Caco-2 (cell line): ENCODE data around the gene SULT4A1. TPM values are rescaled to one million over a fixed set of nuclear protein-coding genes. Genes with fewer than 3 reads are reported as not detected.

Experiments used
- BruUV-seq: library from RNA; stranded (reverse); fragments of 400-500 nt; replicated peaks from 2 replicates; lab custom pipeline; 2021; lab: Mats Ljungman, UMichigan
- CTCF ChIA-PET: fragments of 300-600 bp; sonication (Branson Sonifier 250); formaldehyde crosslinking; loops from one replicate; lab custom pipeline; 2022; ENCODE audit warnings: antibody characterized with exemption; lab: Charles Lee
- POLR2A ChIA-PET: fragments of 300-600 bp; sonication (Branson Sonifier 250); formaldehyde crosslinking; loops from one replicate; lab custom pipeline; 2022; ENCODE audit warnings: antibody characterized with exemption; lab: Charles Lee
- DNase-seq, 2 experiments: peaks; one replicate each; pipeline versions ENCODE4 v3.0.0 to v3.0.0-alpha.2; 2020 to 2022
- H3K27me3 ChIP-seq: replicated peaks from 2 replicates; pipeline ENCODE4 v1.6.0; 2011; ENCODE audit warnings: low read length; ENCODE audit not compliant: control insufficient read depth, insufficient read depth
- H3K36me3 ChIP-seq: 2 replicates; pipeline ENCODE4 v1.5.1; 2011; ENCODE audit warnings: low read length; ENCODE audit not compliant: control insufficient read depth, insufficient read depth
- H3K4me1 ChIP-seq: fragments of 250-450 bp; sonication (Bioruptor Pico); 2 replicates; pipeline ENCODE4 v1.5.1; 2020; ENCODE audit warnings: mild to moderate bottlenecking
- H3K4me3 ChIP-seq: 2 replicates; pipeline ENCODE4 v1.5.1; 2011; ENCODE audit warnings: low read depth, mild to moderate bottlenecking, control low read depth, low read length
- H3K9me3 ChIP-seq: fragments of 250-450 bp; sonication (Bioruptor Pico); 2 replicates; pipeline ENCODE4 v1.5.1; 2020; ENCODE audit warnings: mild to moderate bottlenecking, moderate library complexity
- H3K27ac Mint-ChIP-seq: one replicate; pipeline ENCODE4 v1.8.0; 2022; ENCODE audit warnings: mixed read lengths; ENCODE audit not compliant: unreplicated experiment
- H3K27me3 Mint-ChIP-seq: one replicate; pipeline ENCODE4 v1.8.0; 2022; ENCODE audit warnings: mixed read lengths; ENCODE audit not compliant: insufficient read depth, unreplicated experiment
- H3K36me3 Mint-ChIP-seq: one replicate; pipeline ENCODE4 v1.8.0; 2022; ENCODE audit warnings: mild to moderate bottlenecking, mixed read lengths; ENCODE audit not compliant: insufficient read depth, unreplicated experiment
- H3K4me1 Mint-ChIP-seq: one replicate; pipeline ENCODE4 v1.8.0; 2022; ENCODE audit warnings: low read depth, mixed read lengths; ENCODE audit not compliant: unreplicated experiment
- H3K4me3 Mint-ChIP-seq: one replicate; pipeline ENCODE4 v1.8.0; 2022; ENCODE audit warnings: mild to moderate bottlenecking, moderate library complexity, mixed read lengths; ENCODE audit not compliant: unreplicated experiment
- H3K9me3 Mint-ChIP-seq: one replicate; pipeline ENCODE4 v1.8.0; 2022; ENCODE audit warnings: mixed read lengths; ENCODE audit not compliant: unreplicated experiment
- CTCF ChIP-seq, 2 experiments: fragments of 200-600 bp in 1 of 2; IDR thresholded peaks; 1 replicate in 1 of 2; 2 replicates in 1 of 2; pipeline versions ENCODE4 v1.5.1 to v1.8.0; 2011 to 2022; ENCODE audit warnings: antibody characterized with exemption in 1 of 2, control low read depth in 1 of 2, inconsistent platforms in 1 of 2, low read depth in 1 of 2, low read length in 1 of 2, mild to moderate bottlenecking in 1 of 2, moderate library complexity in 1 of 2; ENCODE audit not compliant: insufficient read depth in 1 of 2, severe bottlenecking in 1 of 2, unreplicated experiment in 1 of 2
- intact Hi-C: fragments of 100-400 bp; cut with micrococcal nuclease; formaldehyde crosslinking; loops from one replicate; pipeline ENCODE4 v1.10.0; 2022; ENCODE audit not compliant: unreplicated experiment
- total RNA-seq: library from RNA; stranded (reverse); gene quantifications from 2 replicates; pipeline ENCODE4 v1.2.3, GENCODE V29; 2022

Gene SULT4A1
- total RNA-seq, 1 experiment from 2014 or later = not detected

GRCh38 chr22:43901976-43902643 is 39.8 kb upstream of the SULT4A1 start:
- no peak for DNase-seq
- no peak for TF ChIP-seq CTCF (IDR thresholded peaks at IDR 0.05; ENCODE audit: insufficient read depth in 1 of 2, low read depth in 1 of 2, low read length in 1 of 2, severe bottlenecking in 1 of 2, unreplicated experiment in 1 of 2)
- no peaks in the 10 kb centered on the region for H3K9me3 Mint-ChIP-seq
- Histone ChIP-seq H3K27me3 (peaks cover 2% of the 10 kb centered on the region; the same call in 1 of the 2 replicates), H3K4me3 (no peak overlapping the region), H3K36me3 (no peaks in the 10 kb centered on the region), H3K9me3 (no peaks in the 10 kb centered on the region), H3K4me1 (no peaks in the 10 kb centered on the region)
- no peaks in the 10 kb centered on the region for H3K36me3 Mint-ChIP-seq
- POLR2A ChIA-PET = no interaction called here
- intact Hi-C loops = no loop called here
- CTCF ChIA-PET = interaction anchor here (0.7 kb wide), 1 partner anchor 44 kb away, joined by 3 read pairs; no protein-coding TSS in a partner anchor
- no peak overlapping the region for H3K4me3 Mint-ChIP-seq
- H3K27ac Mint-ChIP-seq = no peak overlapping the region
- H3K4me1 Mint-ChIP-seq = no peaks in the 10 kb centered on the region
- peaks cover 11% of the 10 kb centered on the region for H3K27me3 Mint-ChIP-seq
- no TSS peak for BruUV-seq

GRCh38 chr22:43900206-43900605 is 37.9 kb upstream of the SULT4A1 start:
- Mint-ChIP-seq H3K27me3 (peaks cover 16% of the 10 kb centered on the region), H3K9me3 (no peaks in the 10 kb centered on the region), H3K36me3 (no peaks in the 10 kb centered on the region), H3K4me3 (no peak overlapping the region), H3K4me1 (no peaks in the 10 kb centered on the region), H3K27ac (no peak overlapping the region)
- BruUV-seq = no TSS peak
- Histone ChIP-seq H3K9me3 (no peaks in the 10 kb centered on the region), H3K4me1 (no peaks in the 10 kb centered on the region), H3K4me3 (no peak overlapping the region), H3K36me3 (no peaks in the 10 kb centered on the region), H3K27me3 (peaks cover 2% of the 10 kb centered on the region; the same call in 1 of the 2 replicates)
- no peak for TF ChIP-seq CTCF (IDR thresholded peaks at IDR 0.05; ENCODE audit: insufficient read depth in 1 of 2, low read depth in 1 of 2, low read length in 1 of 2, severe bottlenecking in 1 of 2, unreplicated experiment in 1 of 2)
- POLR2A ChIA-PET = no interaction called here
- CTCF ChIA-PET = no interaction called here
- intact Hi-C loops = no loop called here
- DNase-seq = no peak

- peaks cover 2% of the 10 kb centered on the region; the same call in 1 of the 2 replicates for H3K27me3 ChIP-seq
These were observed 35.5 kb upstream of the SULT4A1 start for GRCh38 chr22:43897751-43898261.

More at GRCh38 chr22:43897751-43898261, 35.5 kb upstream of the SULT4A1 start:
- H3K4me3 Mint-ChIP-seq = no peak overlapping the region
- H3K9me3 ChIP-seq = no peaks in the 10 kb centered on the region
- H3K36me3 ChIP-seq = no peaks in the 10 kb centered on the region
- ChIA-PET POLR2A (no interaction called here), CTCF (interaction anchor here (1.4 to 1.5 kb wide), 2 partner anchors 15 to 48 kb away, joined by 4 read pairs; no protein-coding TSS in a partner anchor)
- no peaks in the 10 kb centered on the region for H3K4me1 ChIP-seq
- no peak overlapping the region for H3K4me3 ChIP-seq
- H3K27ac Mint-ChIP-seq = no peak overlapping the region
- H3K4me1 Mint-ChIP-seq = no peaks in the 10 kb centered on the region
- peaks cover 21% of the 10 kb centered on the region for H3K27me3 Mint-ChIP-seq
- H3K36me3 Mint-ChIP-seq = no peaks in the 10 kb centered on the region
- no peaks in the 10 kb centered on the region for H3K9me3 Mint-ChIP-seq
- no peak for DNase-seq
- no TSS peak for BruUV-seq
- intact Hi-C loops = no loop called here
- TF ChIP-seq CTCF (IDR thresholded peaks at IDR 0.05; ENCODE audit: insufficient read depth in 1 of 2, low read depth in 1 of 2, low read length in 1 of 2, severe bottlenecking in 1 of 2, unreplicated experiment in 1 of 2) = no peak
